ENCODE data around the gene KIRREL2. TPM values are rescaled to one million over a fixed set of nuclear protein-coding genes. Genes with fewer than 3 reads are reported as not detected.
"Not testable (repeated sequence)": the region's sequence is repeated elsewhere in the genome, so short reads cannot be mapped to it uniquely, and the experiment has no call there.

The KIRREL2 gene
- polyA plus RNA-seq, 4 donors, result 0.10 to 0.62 TPM; not detected in 2

- DNase-seq, result peak in 1 of 2 donors; percentile 8
- peak overlapping the region in 1 of 3 donors; percentile 85 for H3K27ac ChIP-seq (ENCODE audit: low read depth in 1 of 3, low read length in 2 of 3)
- FAIRE-seq, result no peak
- H3K9me3 ChIP-seq (ENCODE audit: control insufficient read depth in 2 of 2, insufficient read depth in 1 of 2, low read depth in 1 of 2, low read length in 1 of 2), result no peaks in the 10 kb centered on the region
- no peaks in the 10 kb centered on the region for H3K4me1 ChIP-seq (ENCODE audit: control insufficient read depth in 3 of 3, insufficient read depth in 2 of 3, low read depth in 1 of 3, low read length in 2 of 3)
- 60 to 69% (median 62%) methylated on average over 9 to 10 of the region's 10 CpGs for WGBS, 3 donors
- H3K36me3 ChIP-seq (ENCODE audit: control insufficient read depth in 3 of 3, insufficient read depth in 2 of 3, low read depth in 1 of 3, low read length in 3 of 3), result no peaks in the 10 kb centered on the region
- no peak overlapping the region for H3K4me3 ChIP-seq (ENCODE audit: low read depth in 1 of 3, low read length in 3 of 3)
- peaks cover 0 to 2% (median 0%) of the 10 kb centered on the region in 3 donors for H3K27me3 ChIP-seq (ENCODE audit: control insufficient read depth in 3 of 3, insufficient read depth in 3 of 3, low read length in 3 of 3)
These were observed 52.4 kb downstream of the KIRREL2 start for GRCh38 chr19:35908973-35909683.

- Histone ChIP-seq H3K4me3 (ENCODE audit: low read depth in 1 of 3, low read length in 3 of 3) (no peak overlapping the region), H3K27ac (ENCODE audit: low read depth in 1 of 3, low read length in 2 of 3) (peak overlapping the region in 1 of 3 donors; percentile 85), H3K36me3 (ENCODE audit: control insufficient read depth in 3 of 3, insufficient read depth in 2 of 3, low read depth in 1 of 3, low read length in 3 of 3) (no peaks in the 10 kb centered on the region), H3K4me1 (ENCODE audit: control insufficient read depth in 3 of 3, insufficient read depth in 2 of 3, low read depth in 1 of 3, low read length in 2 of 3) (no peaks in the 10 kb centered on the region), H3K9me3 (ENCODE audit: control insufficient read depth in 2 of 2, insufficient read depth in 1 of 2, low read depth in 1 of 2, low read length in 1 of 2) (no peaks in the 10 kb centered on the region), H3K27me3 (ENCODE audit: control insufficient read depth in 3 of 3, insufficient read depth in 3 of 3, low read length in 3 of 3) (no peaks in the 10 kb centered on the region)
- no peak for FAIRE-seq
- WGBS, 3 donors, result 69 to 84% (median 79%) methylated on average over 6 of the region's 6 CpGs
- no peak for DNase-seq
These were observed 52.9 kb downstream of the KIRREL2 start for GRCh38 chr19:35909684-35910035.

GRCh38 chr19:35910355-35910754 is 53.6 kb downstream of the KIRREL2 start:
- not testable (repeated sequence) for H3K27me3 ChIP-seq (ENCODE audit: control insufficient read depth in 3 of 3, insufficient read depth in 3 of 3, low read length in 3 of 3); H3K4me1 ChIP-seq (ENCODE audit: control insufficient read depth in 3 of 3, insufficient read depth in 2 of 3, low read depth in 1 of 3, low read length in 2 of 3); FAIRE-seq; H3K4me3 ChIP-seq (ENCODE audit: low read depth in 1 of 3, low read length in 3 of 3); H3K27ac ChIP-seq (ENCODE audit: low read depth in 1 of 3, low read length in 2 of 3); DNase-seq; H3K9me3 ChIP-seq (ENCODE audit: control insufficient read depth in 2 of 2, insufficient read depth in 1 of 2, low read depth in 1 of 2, low read length in 1 of 2); H3K36me3 ChIP-seq (ENCODE audit: control insufficient read depth in 3 of 3, insufficient read depth in 2 of 3, low read depth in 1 of 3, low read length in 3 of 3)
- 87 to 95% (median 94%) methylated on average over 14 of the region's 14 CpGs for WGBS, 3 donors

- no peaks in the 10 kb centered on the region for H3K27me3 ChIP-seq (ENCODE audit: control insufficient read depth in 3 of 3, insufficient read depth in 3 of 3, low read length in 3 of 3)
- no peaks in the 10 kb centered on the region for H3K4me1 ChIP-seq (ENCODE audit: control insufficient read depth in 3 of 3, insufficient read depth in 2 of 3, low read depth in 1 of 3, low read length in 2 of 3)
- WGBS, 3 donors, result 50 to 59% (median 56%) methylated on average over 3 of the region's 3 CpGs
- H3K9me3 ChIP-seq (ENCODE audit: control insufficient read depth in 2 of 2, insufficient read depth in 1 of 2, low read depth in 1 of 2, low read length in 1 of 2), result no peaks in the 10 kb centered on the region
- no peak overlapping the region for H3K27ac ChIP-seq (ENCODE audit: low read depth in 1 of 3, low read length in 2 of 3)
- H3K4me3 ChIP-seq (ENCODE audit: low read depth in 1 of 3, low read length in 3 of 3), result no peak overlapping the region
- no peaks in the 10 kb centered on the region for H3K36me3 ChIP-seq (ENCODE audit: control insufficient read depth in 3 of 3, insufficient read depth in 2 of 3, low read depth in 1 of 3, low read length in 3 of 3)
- DNase-seq, result no peak
- no peak for FAIRE-seq
These were observed 54.5 kb downstream of the KIRREL2 start for GRCh38 chr19:35911173-35911572.

DNA sequence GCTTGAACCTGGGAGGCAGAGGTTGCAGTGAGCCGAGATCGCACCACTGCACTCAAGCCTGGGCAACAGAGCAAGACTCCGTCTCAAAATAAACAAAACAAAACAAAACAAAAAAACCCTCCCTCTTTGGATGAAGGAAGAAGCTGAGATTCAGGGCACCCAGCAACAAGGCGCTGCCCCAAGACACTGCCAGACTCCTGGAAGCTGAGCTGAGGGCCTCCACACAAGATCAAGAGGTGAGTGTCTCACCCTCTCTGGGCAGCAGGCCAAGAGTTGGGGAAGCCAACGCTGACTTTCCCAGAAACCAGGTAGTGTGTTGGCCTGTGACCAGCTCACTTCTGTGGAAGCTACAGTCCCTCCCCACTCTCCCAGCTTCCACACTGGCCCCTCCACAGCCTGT is 55.1 kb downstream of the KIRREL2 start:
- WGBS, 3 donors, result 40 to 54% (median 52%) methylated on average over 5 of the region's 5 CpGs
- H3K27ac ChIP-seq (ENCODE audit: low read depth in 1 of 3, low read length in 2 of 3), result no peak overlapping the region
- no peaks in the 10 kb centered on the region for H3K27me3 ChIP-seq (ENCODE audit: control insufficient read depth in 3 of 3, insufficient read depth in 3 of 3, low read length in 3 of 3)
- H3K4me1 ChIP-seq (ENCODE audit: control insufficient read depth in 3 of 3, insufficient read depth in 2 of 3, low read depth in 1 of 3, low read length in 2 of 3), result no peaks in the 10 kb centered on the region
- H3K36me3 ChIP-seq (ENCODE audit: control insufficient read depth in 3 of 3, insufficient read depth in 2 of 3, low read depth in 1 of 3, low read length in 3 of 3), result no peaks in the 10 kb centered on the region
- no peaks in the 10 kb centered on the region for H3K9me3 ChIP-seq (ENCODE audit: control insufficient read depth in 2 of 2, insufficient read depth in 1 of 2, low read depth in 1 of 2, low read length in 1 of 2)
- FAIRE-seq, result no peak
- no peak for DNase-seq
- no peak overlapping the region for H3K4me3 ChIP-seq (ENCODE audit: low read depth in 1 of 3, low read length in 3 of 3)

- Histone ChIP-seq H3K4me3 (ENCODE audit: low read depth in 1 of 3, low read length in 3 of 3) (no peak overlapping the region), H3K27me3 (ENCODE audit: control insufficient read depth in 3 of 3, insufficient read depth in 3 of 3, low read length in 3 of 3) (no peaks in the 10 kb centered on the region), H3K27ac (ENCODE audit: low read depth in 1 of 3, low read length in 2 of 3) (no peak overlapping the region), H3K36me3 (ENCODE audit: control insufficient read depth in 3 of 3, insufficient read depth in 2 of 3, low read depth in 1 of 3, low read length in 3 of 3) (no peaks in the 10 kb centered on the region), H3K9me3 (ENCODE audit: control insufficient read depth in 2 of 2, insufficient read depth in 1 of 2, low read depth in 1 of 2, low read length in 1 of 2) (no peaks in the 10 kb centered on the region), H3K4me1 (ENCODE audit: control insufficient read depth in 3 of 3, insufficient read depth in 2 of 3, low read depth in 1 of 3, low read length in 2 of 3) (no peaks in the 10 kb centered on the region)
- FAIRE-seq, result no peak
- no peak for DNase-seq
- WGBS, 3 donors, result 32 to 58% (median 41%) methylated on average over 7 of the region's 7 CpGs
These were observed 56.9 kb downstream of the KIRREL2 start for GRCh38 chr19:35913589-35913988.

- Histone ChIP-seq H3K9me3 (ENCODE audit: control insufficient read depth in 2 of 2, insufficient read depth in 1 of 2, low read depth in 1 of 2, low read length in 1 of 2) (no peaks in the 10 kb centered on the region), H3K4me1 (ENCODE audit: control insufficient read depth in 3 of 3, insufficient read depth in 2 of 3, low read depth in 1 of 3, low read length in 2 of 3) (no peaks in the 10 kb centered on the region), H3K36me3 (ENCODE audit: control insufficient read depth in 3 of 3, insufficient read depth in 2 of 3, low read depth in 1 of 3, low read length in 3 of 3) (no peaks in the 10 kb centered on the region), H3K27me3 (ENCODE audit: control insufficient read depth in 3 of 3, insufficient read depth in 3 of 3, low read length in 3 of 3) (no peaks in the 10 kb centered on the region), H3K4me3 (ENCODE audit: low read depth in 1 of 3, low read length in 3 of 3) (no peak overlapping the region), H3K27ac (ENCODE audit: low read depth in 1 of 3, low read length in 2 of 3) (no peak overlapping the region)
- 48 to 65% (median 55%) methylated on average over 3 of the region's 3 CpGs for WGBS, 3 donors
- FAIRE-seq (no peak), DNase-seq (no peak)
These were observed 58.7 kb downstream of the KIRREL2 start for GRCh38 chr19:35915443-35915842.

Data from small intestine (tissue), 7 donors.